ENCODE results near the gene GLYATL1. TPM values are rescaled to one million over a fixed set of nuclear protein-coding genes. Genes with fewer than 3 reads are reported as not detected.

GLYATL1 gene
- total RNA-seq, 1 experiment from 2014 or later, result 5.4 TPM

DNA sequence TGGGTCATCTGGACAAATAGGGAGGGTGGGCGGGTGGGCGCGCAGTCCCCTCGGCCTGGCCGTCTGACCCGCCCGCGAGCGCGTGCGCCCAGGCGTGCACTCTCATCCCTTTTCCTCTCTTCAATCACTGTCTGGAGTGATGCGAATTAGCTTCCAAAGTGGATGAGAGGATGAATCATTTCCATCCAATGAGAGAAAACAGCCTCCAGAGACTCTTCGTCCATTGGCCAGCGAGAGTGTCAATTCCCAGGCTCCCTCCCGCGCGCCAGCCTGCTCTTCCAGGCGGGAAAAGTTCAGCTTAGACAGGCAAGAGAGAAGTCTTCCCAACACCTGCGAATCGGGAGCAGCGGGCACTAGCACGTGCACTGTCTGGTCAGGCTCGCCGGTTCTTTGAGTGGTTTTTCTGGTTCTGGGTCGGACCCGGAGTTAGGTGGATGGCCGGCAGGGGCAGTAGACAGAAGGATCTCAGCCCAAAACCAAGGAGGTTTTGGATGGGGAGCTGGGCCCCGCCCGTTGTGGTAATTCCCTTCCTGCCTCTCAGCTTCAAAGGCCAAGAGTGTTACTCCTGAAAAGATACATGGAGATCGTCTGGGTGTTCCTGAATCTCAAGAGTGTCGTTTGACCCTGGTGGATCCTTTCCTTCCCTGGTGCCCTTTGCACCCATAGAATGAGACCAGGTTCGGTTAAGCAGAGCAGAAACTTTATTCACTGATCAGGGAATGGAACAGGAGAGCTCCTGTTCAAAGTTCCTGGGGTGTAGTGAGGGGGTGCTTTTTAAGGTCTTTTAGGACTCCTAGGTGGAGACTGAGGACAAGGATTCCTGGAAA lies 33.4 kb upstream of the GLYATL1 start (continued):
- TF ChIP-seq, protein P1, sequence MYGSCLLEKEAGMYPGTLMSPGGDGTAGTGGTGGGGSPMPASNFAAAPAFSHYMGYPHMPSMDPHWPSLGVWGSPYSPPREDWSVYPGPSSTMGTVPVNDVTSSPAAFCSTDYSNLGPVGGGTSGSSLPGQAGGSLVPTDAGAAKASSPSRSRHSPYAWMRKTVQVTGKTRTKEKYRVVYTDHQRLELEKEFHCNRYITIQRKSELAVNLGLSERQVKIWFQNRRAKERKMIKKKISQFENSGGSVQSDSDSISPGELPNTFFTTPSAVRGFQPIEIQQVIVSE (CRISPR knock-in tag; IDR thresholded peaks at IDR 0.05; ENCODE audit: borderline replicate concordance), result no peak
- peak; percentile 85; the same call in 1 of the 2 replicates for TF ChIP-seq ESRRA (CRISPR knock-in tag; IDR thresholded peaks at IDR 0.05; ENCODE audit: borderline replicate concordance)
- TF ChIP-seq FOXK1 (CRISPR knock-in tag; IDR thresholded peaks at IDR 0.05), result peak; percentile 94
- TF ChIP-seq, protein P2, sequence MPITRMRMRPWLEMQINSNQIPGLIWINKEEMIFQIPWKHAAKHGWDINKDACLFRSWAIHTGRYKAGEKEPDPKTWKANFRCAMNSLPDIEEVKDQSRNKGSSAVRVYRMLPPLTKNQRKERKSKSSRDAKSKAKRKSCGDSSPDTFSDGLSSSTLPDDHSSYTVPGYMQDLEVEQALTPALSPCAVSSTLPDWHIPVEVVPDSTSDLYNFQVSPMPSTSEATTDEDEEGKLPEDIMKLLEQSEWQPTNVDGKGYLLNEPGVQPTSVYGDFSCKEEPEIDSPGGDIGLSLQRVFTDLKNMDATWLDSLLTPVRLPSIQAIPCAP (CRISPR knock-in tag; IDR thresholded peaks at IDR 0.05), result peak; percentile 86
- TF ChIP-seq, protein P3, sequence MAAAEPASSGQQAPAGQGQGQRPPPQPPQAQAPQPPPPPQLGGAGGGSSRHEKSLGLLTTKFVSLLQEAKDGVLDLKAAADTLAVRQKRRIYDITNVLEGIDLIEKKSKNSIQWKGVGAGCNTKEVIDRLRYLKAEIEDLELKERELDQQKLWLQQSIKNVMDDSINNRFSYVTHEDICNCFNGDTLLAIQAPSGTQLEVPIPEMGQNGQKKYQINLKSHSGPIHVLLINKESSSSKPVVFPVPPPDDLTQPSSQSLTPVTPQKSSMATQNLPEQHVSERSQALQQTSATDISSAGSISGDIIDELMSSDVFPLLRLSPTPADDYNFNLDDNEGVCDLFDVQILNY (CRISPR knock-in tag; IDR thresholded peaks at IDR 0.05), result peak; percentile 98
- TF ChIP-seq CREM (CRISPR knock-in tag; IDR thresholded peaks at IDR 0.05), result peak; percentile 81; the same call in 1 of the 2 replicates
- peak; percentile 95 for TF ChIP-seq FOXP1 (CRISPR knock-in tag; IDR thresholded peaks at IDR 0.05; ENCODE audit: borderline replicate concordance)
- TF ChIP-seq MXD4 (CRISPR knock-in tag; IDR thresholded peaks at IDR 0.05; ENCODE audit: borderline replicate concordance), result no peak
- peak; percentile 59; the same call in 1 of the 2 replicates for TF ChIP-seq ZNF317 (CRISPR knock-in tag; IDR thresholded peaks at IDR 0.05; ENCODE audit: borderline replicate concordance, low read depth)
- TF ChIP-seq, protein P4, sequence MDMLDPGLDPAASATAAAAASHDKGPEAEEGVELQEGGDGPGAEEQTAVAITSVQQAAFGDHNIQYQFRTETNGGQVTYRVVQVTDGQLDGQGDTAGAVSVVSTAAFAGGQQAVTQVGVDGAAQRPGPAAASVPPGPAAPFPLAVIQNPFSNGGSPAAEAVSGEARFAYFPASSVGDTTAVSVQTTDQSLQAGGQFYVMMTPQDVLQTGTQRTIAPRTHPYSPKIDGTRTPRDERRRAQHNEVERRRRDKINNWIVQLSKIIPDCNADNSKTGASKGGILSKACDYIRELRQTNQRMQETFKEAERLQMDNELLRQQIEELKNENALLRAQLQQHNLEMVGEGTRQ (CRISPR knock-in tag; IDR thresholded peaks at IDR 0.05), result peak; percentile 24; the same call in 1 of the 2 replicates
- TF ChIP-seq MYBL2 (CRISPR knock-in tag; IDR thresholded peaks at IDR 0.05), result peak; percentile 93
- TF ChIP-seq, protein P5, sequence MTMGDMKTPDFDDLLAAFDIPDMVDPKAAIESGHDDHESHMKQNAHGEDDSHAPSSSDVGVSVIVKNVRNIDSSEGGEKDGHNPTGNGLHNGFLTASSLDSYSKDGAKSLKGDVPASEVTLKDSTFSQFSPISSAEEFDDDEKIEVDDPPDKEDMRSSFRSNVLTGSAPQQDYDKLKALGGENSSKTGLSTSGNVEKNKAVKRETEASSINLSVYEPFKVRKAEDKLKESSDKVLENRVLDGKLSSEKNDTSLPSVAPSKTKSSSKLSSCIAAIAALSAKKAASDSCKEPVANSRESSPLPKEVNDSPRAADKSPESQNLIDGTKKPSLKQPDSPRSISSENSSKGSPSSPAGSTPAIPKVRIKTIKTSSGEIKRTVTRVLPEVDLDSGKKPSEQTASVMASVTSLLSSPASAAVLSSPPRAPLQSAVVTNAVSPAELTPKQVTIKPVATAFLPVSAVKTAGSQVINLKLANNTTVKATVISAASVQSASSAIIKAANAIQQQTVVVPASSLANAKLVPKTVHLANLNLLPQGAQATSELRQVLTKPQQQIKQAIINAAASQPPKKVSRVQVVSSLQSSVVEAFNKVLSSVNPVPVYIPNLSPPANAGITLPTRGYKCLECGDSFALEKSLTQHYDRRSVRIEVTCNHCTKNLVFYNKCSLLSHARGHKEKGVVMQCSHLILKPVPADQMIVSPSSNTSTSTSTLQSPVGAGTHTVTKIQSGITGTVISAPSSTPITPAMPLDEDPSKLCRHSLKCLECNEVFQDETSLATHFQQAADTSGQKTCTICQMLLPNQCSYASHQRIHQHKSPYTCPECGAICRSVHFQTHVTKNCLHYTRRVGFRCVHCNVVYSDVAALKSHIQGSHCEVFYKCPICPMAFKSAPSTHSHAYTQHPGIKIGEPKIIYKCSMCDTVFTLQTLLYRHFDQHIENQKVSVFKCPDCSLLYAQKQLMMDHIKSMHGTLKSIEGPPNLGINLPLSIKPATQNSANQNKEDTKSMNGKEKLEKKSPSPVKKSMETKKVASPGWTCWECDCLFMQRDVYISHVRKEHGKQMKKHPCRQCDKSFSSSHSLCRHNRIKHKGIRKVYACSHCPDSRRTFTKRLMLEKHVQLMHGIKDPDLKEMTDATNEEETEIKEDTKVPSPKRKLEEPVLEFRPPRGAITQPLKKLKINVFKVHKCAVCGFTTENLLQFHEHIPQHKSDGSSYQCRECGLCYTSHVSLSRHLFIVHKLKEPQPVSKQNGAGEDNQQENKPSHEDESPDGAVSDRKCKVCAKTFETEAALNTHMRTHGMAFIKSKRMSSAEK (CRISPR knock-in tag; IDR thresholded peaks at IDR 0.05; ENCODE audit: borderline replicate concordance), result no peak
- TF ChIP-seq, protein P6, sequence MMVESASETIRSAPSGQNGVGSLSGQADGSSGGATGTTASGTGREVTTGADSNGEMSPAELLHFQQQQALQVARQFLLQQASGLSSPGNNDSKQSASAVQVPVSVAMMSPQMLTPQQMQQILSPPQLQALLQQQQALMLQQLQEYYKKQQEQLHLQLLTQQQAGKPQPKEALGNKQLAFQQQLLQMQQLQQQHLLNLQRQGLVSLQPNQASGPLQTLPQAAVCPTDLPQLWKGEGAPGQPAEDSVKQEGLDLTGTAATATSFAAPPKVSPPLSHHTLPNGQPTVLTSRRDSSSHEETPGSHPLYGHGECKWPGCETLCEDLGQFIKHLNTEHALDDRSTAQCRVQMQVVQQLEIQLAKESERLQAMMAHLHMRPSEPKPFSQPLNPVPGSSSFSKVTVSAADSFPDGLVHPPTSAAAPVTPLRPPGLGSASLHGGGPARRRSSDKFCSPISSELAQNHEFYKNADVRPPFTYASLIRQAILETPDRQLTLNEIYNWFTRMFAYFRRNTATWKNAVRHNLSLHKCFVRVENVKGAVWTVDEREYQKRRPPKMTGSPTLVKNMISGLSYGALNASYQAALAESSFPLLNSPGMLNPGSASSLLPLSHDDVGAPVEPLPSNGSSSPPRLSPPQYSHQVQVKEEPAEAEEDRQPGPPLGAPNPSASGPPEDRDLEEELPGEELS (CRISPR knock-in tag; IDR thresholded peaks at IDR 0.05), result peak; percentile 97
- TF ChIP-seq NFYB (CRISPR knock-in tag; conservative IDR thresholded peaks at IDR 0.05; ENCODE audit: low read depth), result peak; percentile 96
- peak; percentile 95 for TF ChIP-seq TP53 (CRISPR knock-in tag; IDR thresholded peaks at IDR 0.05)
- TF ChIP-seq ZNF263 (CRISPR knock-in tag; IDR thresholded peaks at IDR 0.05; ENCODE audit: low read depth), result peak; percentile 41; the same call in 1 of the 2 replicates
- TF ChIP-seq, protein P7, sequence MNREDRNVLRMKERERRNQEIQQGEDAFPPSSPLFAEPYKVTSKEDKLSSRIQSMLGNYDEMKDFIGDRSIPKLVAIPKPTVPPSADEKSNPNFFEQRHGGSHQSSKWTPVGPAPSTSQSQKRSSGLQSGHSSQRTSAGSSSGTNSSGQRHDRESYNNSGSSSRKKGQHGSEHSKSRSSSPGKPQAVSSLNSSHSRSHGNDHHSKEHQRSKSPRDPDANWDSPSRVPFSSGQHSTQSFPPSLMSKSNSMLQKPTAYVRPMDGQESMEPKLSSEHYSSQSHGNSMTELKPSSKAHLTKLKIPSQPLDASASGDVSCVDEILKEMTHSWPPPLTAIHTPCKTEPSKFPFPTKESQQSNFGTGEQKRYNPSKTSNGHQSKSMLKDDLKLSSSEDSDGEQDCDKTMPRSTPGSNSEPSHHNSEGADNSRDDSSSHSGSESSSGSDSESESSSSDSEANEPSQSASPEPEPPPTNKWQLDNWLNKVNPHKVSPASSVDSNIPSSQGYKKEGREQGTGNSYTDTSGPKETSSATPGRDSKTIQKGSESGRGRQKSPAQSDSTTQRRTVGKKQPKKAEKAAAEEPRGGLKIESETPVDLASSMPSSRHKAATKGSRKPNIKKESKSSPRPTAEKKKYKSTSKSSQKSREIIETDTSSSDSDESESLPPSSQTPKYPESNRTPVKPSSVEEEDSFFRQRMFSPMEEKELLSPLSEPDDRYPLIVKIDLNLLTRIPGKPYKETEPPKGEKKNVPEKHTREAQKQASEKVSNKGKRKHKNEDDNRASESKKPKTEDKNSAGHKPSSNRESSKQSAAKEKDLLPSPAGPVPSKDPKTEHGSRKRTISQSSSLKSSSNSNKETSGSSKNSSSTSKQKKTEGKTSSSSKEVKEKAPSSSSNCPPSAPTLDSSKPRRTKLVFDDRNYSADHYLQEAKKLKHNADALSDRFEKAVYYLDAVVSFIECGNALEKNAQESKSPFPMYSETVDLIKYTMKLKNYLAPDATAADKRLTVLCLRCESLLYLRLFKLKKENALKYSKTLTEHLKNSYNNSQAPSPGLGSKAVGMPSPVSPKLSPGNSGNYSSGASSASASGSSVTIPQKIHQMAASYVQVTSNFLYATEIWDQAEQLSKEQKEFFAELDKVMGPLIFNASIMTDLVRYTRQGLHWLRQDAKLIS (CRISPR knock-in tag; IDR thresholded peaks at IDR 0.05; ENCODE audit: borderline replicate concordance), result no peak
- TF ChIP-seq TEAD4 (CRISPR knock-in tag; IDR thresholded peaks at IDR 0.05), result peak; percentile 87
- peak; percentile 81; the same call in 1 of the 2 replicates for TF ChIP-seq SMAD4 (CRISPR knock-in tag; IDR thresholded peaks at IDR 0.05)
- TF ChIP-seq, protein P8, sequence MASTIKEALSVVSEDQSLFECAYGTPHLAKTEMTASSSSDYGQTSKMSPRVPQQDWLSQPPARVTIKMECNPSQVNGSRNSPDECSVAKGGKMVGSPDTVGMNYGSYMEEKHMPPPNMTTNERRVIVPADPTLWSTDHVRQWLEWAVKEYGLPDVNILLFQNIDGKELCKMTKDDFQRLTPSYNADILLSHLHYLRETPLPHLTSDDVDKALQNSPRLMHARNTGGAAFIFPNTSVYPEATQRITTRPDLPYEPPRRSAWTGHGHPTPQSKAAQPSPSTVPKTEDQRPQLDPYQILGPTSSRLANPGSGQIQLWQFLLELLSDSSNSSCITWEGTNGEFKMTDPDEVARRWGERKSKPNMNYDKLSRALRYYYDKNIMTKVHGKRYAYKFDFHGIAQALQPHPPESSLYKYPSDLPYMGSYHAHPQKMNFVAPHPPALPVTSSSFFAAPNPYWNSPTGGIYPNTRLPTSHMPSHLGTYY (CRISPR knock-in tag; IDR thresholded peaks at IDR 0.05), result no peak
- TF ChIP-seq, protein P9, sequence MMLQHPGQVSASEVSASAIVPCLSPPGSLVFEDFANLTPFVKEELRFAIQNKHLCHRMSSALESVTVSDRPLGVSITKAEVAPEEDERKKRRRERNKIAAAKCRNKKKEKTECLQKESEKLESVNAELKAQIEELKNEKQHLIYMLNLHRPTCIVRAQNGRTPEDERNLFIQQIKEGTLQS (CRISPR knock-in tag; conservative IDR thresholded peaks at IDR 0.05), result no peak
